SK-N-DZ (cell line): Measurements from ENCODE around the gene PPTC7.
"Not testable (repeated sequence)": the region's sequence is repeated elsewhere in the genome, so short reads cannot be mapped to it uniquely, and the experiment has no call there.

Source experiments
- DNase-seq: peaks from one replicate; pipeline ENCODE4 v3.0.0-alpha.2; 2015; ENCODE audit warnings: low spot score

PPTC7 gene

GRCh38 chr12:110585231-110585799 is 2.2 kb upstream of the PPTC7 start:
- no peak for DNase-seq

- peak; percentile 44 for DNase-seq
Measured at GRCh38 chr12:110582276-110583136, 612 bp downstream of the PPTC7 start.

GRCh38 chr12:110581931-110582275 is 1.2 kb downstream of the PPTC7 start:
- DNase-seq: no peak

GRCh38 chr12:110579535-110580253 is 3.4 kb downstream of the PPTC7 start:
- no peak for DNase-seq

- DNase-seq: no peak
Measured at GRCh38 chr12:110578694-110579534, 4.2 kb downstream of the PPTC7 start.

GRCh38 chr12:110577864-110578693 is 5.0 kb downstream of the PPTC7 start:
- DNase-seq: no peak

- DNase-seq: no peak
Measured at GRCh38 chr12:110576504-110576903, 6.6 kb downstream of the PPTC7 start.

- no peak for DNase-seq
Measured at GRCh38 chr12:110575326-110575725, 7.8 kb downstream of the PPTC7 start.

GRCh38 chr12:110574717-110575230 is 8.3 kb downstream of the PPTC7 start:
- not testable (repeated sequence) for DNase-seq

GRCh38 chr12:110574044-110574443 is 9.1 kb downstream of the PPTC7 start:
- no peak for DNase-seq

- not testable (repeated sequence) for DNase-seq
Measured at GRCh38 chr12:110570798-110571197, 12.3 kb downstream of the PPTC7 start.

GRCh38 chr12:110569838-110570237 is 13.3 kb downstream of the PPTC7 start:
- DNase-seq: not testable (repeated sequence)

GRCh38 chr12:110568752-110569151 is 14.4 kb downstream of the PPTC7 start:
- no peak for DNase-seq

- DNase-seq: no peak
Measured at GRCh38 chr12:110566993-110567392, 16.1 kb downstream of the PPTC7 start.

GRCh38 chr12:110565894-110566871 is 16.9 kb downstream of the PPTC7 start:
- DNase-seq: no peak

- DNase-seq: no peak
Measured at GRCh38 chr12:110564471-110564991, 18.6 kb downstream of the PPTC7 start.

GRCh38 chr12:110563702-110564470 is 19.2 kb downstream of the PPTC7 start:
- no peak for DNase-seq

- not testable (repeated sequence) for DNase-seq
Measured at GRCh38 chr12:110562386-110562785, 20.7 kb downstream of the PPTC7 start.
